A673 (cell line): Measurements from ENCODE around the gene APCS. TPM values are rescaled to one million over a fixed set of nuclear protein-coding genes. Genes with fewer than 3 reads are reported as not detected.

ENCODE experiments used
- BruUV-seq: library from RNA; stranded (reverse); fragments of 400-500 nt; replicated peaks from 2 replicates; lab custom pipeline; 2021; lab: Mats Ljungman, UMichigan
- CTCF ChIA-PET: fragments of 300-600 bp; sonication (Branson Sonifier 250); formaldehyde crosslinking; loops from one replicate; lab custom pipeline; 2022; ENCODE audit warnings: antibody characterized with exemption; lab: Charles Lee
- POLR2A ChIA-PET: fragments of 300-600 bp; sonication (Branson Sonifier 250); formaldehyde crosslinking; loops from one replicate; lab custom pipeline; 2022; ENCODE audit warnings: antibody characterized with exemption; ENCODE audit not compliant: low non-redundant PET; lab: Charles Lee
- DNase-seq: peaks from one replicate; pipeline ENCODE4 v3.0.0-alpha.2; 2015; ENCODE audit warnings: low spot score
- H3K27ac ChIP-seq: fragments of 200-600 bp; sonication (generic); 2 replicates; pipeline ENCODE4 v1.5.1; 2016; ENCODE audit warnings: mixed run types, low read depth, mild to moderate bottlenecking, mixed read lengths, antibody characterized with exemption, low read length; ENCODE audit not compliant: poor library complexity, severe bottlenecking
- H3K27me3 ChIP-seq: fragments of 200-600 bp; sonication (generic); replicated peaks from 2 replicates; pipeline ENCODE4 v1.6.1; 2017; ENCODE audit warnings: mixed run types, low read depth, mild to moderate bottlenecking, mixed read lengths, antibody characterized with exemption, low read length; ENCODE audit not compliant: insufficient read depth, poor library complexity
- H3K36me3 ChIP-seq: fragments of 200-600 bp; sonication (generic); 2 replicates; pipeline ENCODE4 v1.6.1; 2016; ENCODE audit warnings: mixed run types, mild to moderate bottlenecking, mixed read lengths, antibody characterized with exemption, low read length; ENCODE audit not compliant: insufficient read depth, poor library complexity, severe bottlenecking
- H3K4me1 ChIP-seq: fragments of 200-600 bp; sonication (generic); 2 replicates; pipeline ENCODE4 v1.6.1; 2017; ENCODE audit warnings: mixed run types, mild to moderate bottlenecking, mixed read lengths, antibody characterized with exemption, low read length; ENCODE audit not compliant: insufficient read depth, poor library complexity, severe bottlenecking
- H3K4me3 ChIP-seq: fragments of 200-600 bp; sonication (generic); 2 replicates; pipeline ENCODE4 v1.5.1; 2016; ENCODE audit warnings: low read depth, mixed run types, mild to moderate bottlenecking, mixed read lengths, low read length; ENCODE audit not compliant: poor library complexity, severe bottlenecking
- H3K9me3 ChIP-seq: fragments of 200-600 bp; sonication (generic); 2 replicates; pipeline ENCODE4 v1.6.1; 2016; ENCODE audit warnings: mixed run types, low read depth, mild to moderate bottlenecking, mixed read lengths, antibody characterized with exemption, low read length; ENCODE audit not compliant: poor library complexity, severe bottlenecking
- EZH2 ChIP-seq: fragments of 200-600 bp; sonication (generic); IDR thresholded peaks from 2 replicates; pipeline ENCODE4 v1.6.1; 2017; ENCODE audit warnings: borderline replicate concordance, low read depth, mild to moderate bottlenecking, mixed read lengths, antibody characterized with exemption, low read length; ENCODE audit not compliant: poor library complexity, severe bottlenecking
- intact Hi-C: fragments of 100-400 bp; cut with micrococcal nuclease; formaldehyde crosslinking; loops from one replicate; pipeline ENCODE4 v1.10.0; 2022; ENCODE audit not compliant: unreplicated experiment
- total RNA-seq: library from RNA; stranded (reverse); gene quantifications from 2 replicates; pipeline ENCODE4 v1.2.3, GENCODE V29; 2021
- TF ChIP-seq, protein P1 (sequence below): fragments of 300-800, 200-600 bp; sonication (generic); conservative IDR thresholded peaks from 2 replicates; pipeline ENCODE4 v1.5.1; 2017; ENCODE audit warnings: low read depth, mild to moderate bottlenecking, antibody characterized with exemption, low read length, moderate library complexity, mixed read lengths

The APCS gene
- total RNA-seq, 1 experiment from 2014 or later = not detected

DNA sequence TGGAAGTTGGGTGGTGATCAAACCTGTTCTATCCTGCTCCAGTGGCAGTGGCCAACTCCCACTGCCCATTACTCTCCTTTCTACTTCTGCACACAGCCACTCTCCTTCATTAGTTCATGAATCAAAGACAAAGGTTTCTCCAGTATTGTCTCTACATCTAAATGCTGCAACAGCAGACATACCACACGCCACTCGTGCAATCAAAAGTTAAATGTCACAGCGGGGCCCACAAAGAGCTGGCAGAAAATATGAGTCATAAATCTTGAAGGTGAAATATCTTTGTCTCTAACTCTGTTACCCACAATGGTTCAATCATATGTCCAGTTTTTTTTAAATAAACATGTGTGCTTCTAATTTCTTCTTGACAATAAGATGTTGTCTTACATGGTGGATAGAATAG, 13.3 kb downstream of the APCS start:
- no peaks in the 10 kb centered on the region for H3K4me1 ChIP-seq
- no peak for DNase-seq
- no peaks in the 10 kb centered on the region for H3K36me3 ChIP-seq
- H3K4me3 ChIP-seq = no peak overlapping the region
- TF ChIP-seq EZH2 = no peak
- TF ChIP-seq, protein P1, sequence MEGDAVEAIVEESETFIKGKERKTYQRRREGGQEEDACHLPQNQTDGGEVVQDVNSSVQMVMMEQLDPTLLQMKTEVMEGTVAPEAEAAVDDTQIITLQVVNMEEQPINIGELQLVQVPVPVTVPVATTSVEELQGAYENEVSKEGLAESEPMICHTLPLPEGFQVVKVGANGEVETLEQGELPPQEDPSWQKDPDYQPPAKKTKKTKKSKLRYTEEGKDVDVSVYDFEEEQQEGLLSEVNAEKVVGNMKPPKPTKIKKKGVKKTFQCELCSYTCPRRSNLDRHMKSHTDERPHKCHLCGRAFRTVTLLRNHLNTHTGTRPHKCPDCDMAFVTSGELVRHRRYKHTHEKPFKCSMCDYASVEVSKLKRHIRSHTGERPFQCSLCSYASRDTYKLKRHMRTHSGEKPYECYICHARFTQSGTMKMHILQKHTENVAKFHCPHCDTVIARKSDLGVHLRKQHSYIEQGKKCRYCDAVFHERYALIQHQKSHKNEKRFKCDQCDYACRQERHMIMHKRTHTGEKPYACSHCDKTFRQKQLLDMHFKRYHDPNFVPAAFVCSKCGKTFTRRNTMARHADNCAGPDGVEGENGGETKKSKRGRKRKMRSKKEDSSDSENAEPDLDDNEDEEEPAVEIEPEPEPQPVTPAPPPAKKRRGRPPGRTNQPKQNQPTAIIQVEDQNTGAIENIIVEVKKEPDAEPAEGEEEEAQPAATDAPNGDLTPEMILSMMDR = no peak
- no peak overlapping the region for H3K27ac ChIP-seq
- BruUV-seq = no TSS peak
- CTCF ChIA-PET = no interaction called here
- H3K27me3 ChIP-seq = no peaks in the 10 kb centered on the region
- H3K9me3 ChIP-seq = no peaks in the 10 kb centered on the region
- intact Hi-C loops = no loop called here
- POLR2A ChIA-PET = no interaction called here

DNA sequence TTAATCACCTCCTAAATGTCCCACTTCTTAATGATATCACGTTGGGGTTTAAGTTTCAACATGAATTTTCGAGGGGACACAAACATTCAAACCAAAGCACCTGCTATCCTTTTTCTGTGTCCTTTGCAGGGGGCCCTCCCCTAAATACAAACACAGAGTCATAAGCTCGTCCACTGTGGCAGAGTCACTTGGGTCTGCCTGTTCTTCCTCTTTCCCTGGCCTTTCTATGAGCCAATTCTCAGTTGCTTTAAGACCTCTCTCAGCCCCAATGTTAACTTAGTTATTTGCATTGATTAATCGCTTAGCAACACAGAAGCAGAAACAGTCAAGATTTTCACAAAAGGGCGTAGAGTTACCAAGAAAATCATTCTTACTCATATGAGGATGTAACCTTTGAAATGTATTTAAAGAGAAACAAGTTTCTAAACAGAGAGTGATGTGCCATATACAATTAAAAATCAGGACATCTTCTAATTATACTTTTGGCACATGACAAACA, 14.9 kb downstream of the APCS start:
- DNase-seq = no peak
- intact Hi-C loops = no loop called here
- Histone ChIP-seq H3K4me1 (no peaks in the 10 kb centered on the region), H3K4me3 (no peak overlapping the region), H3K27ac (no peak overlapping the region), H3K36me3 (no peaks in the 10 kb centered on the region), H3K27me3 (no peaks in the 10 kb centered on the region), H3K9me3 (no peaks in the 10 kb centered on the region)
- POLR2A ChIA-PET = no interaction called here
- CTCF ChIA-PET = no interaction called here
- BruUV-seq = no TSS peak
- TF ChIP-seq, protein P1 = no peak
- no peak for TF ChIP-seq EZH2

DNA sequence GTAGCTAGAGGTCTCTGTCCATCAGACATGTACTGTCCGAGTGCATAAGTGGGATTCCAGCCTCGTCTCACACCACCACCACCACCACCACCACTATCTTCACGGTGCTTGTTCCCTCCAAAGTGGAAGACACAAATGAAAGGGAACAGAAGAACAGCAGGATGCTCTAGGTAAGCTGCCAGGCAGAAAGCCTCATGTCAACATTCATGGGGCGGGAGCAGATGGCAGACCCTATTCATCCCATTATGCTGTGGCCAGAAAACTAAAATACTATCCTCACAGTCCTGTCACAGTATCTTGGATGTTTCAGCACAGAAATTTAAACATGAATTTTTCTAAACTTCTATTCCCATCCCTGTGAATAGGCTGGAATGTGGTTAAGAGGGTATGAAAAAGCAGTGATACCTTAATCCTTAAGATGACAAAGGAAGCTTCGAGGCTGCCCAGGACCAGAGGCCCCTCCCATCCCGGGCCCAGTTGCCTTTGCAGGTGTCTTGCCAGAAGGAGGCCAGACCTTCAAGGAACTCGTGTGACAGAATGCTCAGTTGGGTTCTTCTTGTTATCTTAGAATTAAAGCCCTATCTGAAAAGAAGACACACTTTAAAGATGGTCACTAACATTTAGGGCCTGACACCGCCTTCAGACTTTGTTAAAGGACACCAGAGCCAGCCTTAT, 24.7 kb downstream of the APCS start:
- POLR2A ChIA-PET = no interaction called here
- intact Hi-C loops = no loop called here
- no peak overlapping the region for H3K27ac ChIP-seq
- H3K9me3 ChIP-seq = no peaks in the 10 kb centered on the region
- TF ChIP-seq, protein P1 = no peak
- TF ChIP-seq EZH2 = no peak
- H3K4me3 ChIP-seq = no peak overlapping the region
- H3K4me1 ChIP-seq = no peaks in the 10 kb centered on the region
- H3K36me3 ChIP-seq = no peaks in the 10 kb centered on the region
- DNase-seq = no peak
- CTCF ChIA-PET = no interaction called here
- peaks cover 14% of the 10 kb centered on the region for H3K27me3 ChIP-seq
- BruUV-seq = no TSS peak
